Gastrocnemius medialis (tissue), 4 donors: ENCODE measurements around the gene MAP6D1.

Source experiments
- POLR2A ChIP-seq, 2 donors: fragments of 450-650 bp; IDR thresholded peaks; one replicate each; pipeline ENCODE4 v1.6.1; 2017; ENCODE audit warnings: antibody characterized with exemption in 2 of 2, mild to moderate bottlenecking in 2 of 2, moderate library complexity in 2 of 2
- TF ChIP-seq, protein P1 (sequence below), 5 experiments: fragments of 450-650 bp in 3 of 5; fragments of 200-600 bp in 2 of 5; sonication (generic) in 2 of 5; IDR thresholded peaks in 4 of 5; conservative IDR thresholded peaks in 1 of 5; 1 replicate in 4 of 5; 2 replicates in 1 of 5; pipeline ENCODE4 v1.5.1; 2016 to 2019; ENCODE audit warnings: antibody characterized with exemption in 5 of 5, mild to moderate bottlenecking in 3 of 5, moderate library complexity in 3 of 5

DNA sequence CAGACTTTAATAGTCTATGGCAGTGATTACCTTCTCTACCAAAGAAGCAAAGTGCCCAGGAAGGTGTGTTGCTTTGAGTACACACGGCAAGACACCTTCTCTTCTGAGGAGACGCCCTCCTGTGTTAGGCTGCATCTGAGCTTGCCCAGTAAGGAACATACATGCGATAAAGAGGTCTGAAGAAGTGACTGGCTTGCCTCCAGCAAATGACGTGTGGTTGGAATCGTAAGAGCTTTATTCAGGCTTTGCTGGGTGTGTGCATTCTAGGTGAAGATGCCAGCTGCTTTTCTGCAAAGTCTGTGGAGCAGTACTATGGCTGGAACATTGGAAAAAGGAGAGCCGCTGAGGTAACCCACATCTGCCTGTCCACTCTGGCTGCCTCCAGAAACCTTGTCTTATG, 22.4 kb downstream of the MAP6D1 start:
- TF ChIP-seq, protein P1, sequence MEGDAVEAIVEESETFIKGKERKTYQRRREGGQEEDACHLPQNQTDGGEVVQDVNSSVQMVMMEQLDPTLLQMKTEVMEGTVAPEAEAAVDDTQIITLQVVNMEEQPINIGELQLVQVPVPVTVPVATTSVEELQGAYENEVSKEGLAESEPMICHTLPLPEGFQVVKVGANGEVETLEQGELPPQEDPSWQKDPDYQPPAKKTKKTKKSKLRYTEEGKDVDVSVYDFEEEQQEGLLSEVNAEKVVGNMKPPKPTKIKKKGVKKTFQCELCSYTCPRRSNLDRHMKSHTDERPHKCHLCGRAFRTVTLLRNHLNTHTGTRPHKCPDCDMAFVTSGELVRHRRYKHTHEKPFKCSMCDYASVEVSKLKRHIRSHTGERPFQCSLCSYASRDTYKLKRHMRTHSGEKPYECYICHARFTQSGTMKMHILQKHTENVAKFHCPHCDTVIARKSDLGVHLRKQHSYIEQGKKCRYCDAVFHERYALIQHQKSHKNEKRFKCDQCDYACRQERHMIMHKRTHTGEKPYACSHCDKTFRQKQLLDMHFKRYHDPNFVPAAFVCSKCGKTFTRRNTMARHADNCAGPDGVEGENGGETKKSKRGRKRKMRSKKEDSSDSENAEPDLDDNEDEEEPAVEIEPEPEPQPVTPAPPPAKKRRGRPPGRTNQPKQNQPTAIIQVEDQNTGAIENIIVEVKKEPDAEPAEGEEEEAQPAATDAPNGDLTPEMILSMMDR (IDR thresholded peaks at IDR 0.05 in 4 of 5, conservative IDR thresholded peaks at IDR 0.05 in 1 of 5) = no peak
- TF ChIP-seq POLR2A (IDR thresholded peaks at IDR 0.05) = no peak
